ENCODE data around the gene ANO10.

DNA sequence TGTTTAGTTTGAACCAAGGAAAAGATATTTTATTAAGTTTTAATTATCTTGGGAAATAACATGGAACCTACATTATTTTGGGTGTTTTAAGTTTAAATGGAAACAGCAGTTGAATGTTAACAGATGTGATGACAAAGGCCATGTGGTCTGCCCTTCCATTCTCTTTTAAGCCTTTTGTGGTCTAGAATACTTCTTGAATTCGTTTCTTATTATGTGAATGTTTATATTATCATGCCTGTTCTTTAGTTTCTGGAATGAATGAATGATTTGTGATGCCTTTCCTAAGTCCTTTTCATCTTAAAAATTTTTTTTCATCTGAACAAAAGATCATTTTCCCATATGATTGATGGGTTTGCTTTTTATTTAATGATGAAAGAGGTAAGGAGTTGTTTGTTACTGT, 290.8 kb downstream of the ANO10 start:
- TF ChIP-seq CTCF (IDR thresholded peaks at IDR 0.05) (no peak), POLR2AphosphoS5 (IDR thresholded peaks at IDR 0.05) (no peak), POLR2A (IDR thresholded peaks at IDR 0.05) (no peak), EP300 (IDR thresholded peaks at IDR 0.05) (no peak)
